Muscle of back (tissue), 13 donors: ENCODE data around the gene ZNF555. TPM values are rescaled to one million over a fixed set of nuclear protein-coding genes. Genes with fewer than 3 reads are reported as not detected.
A peak's percentile ranks its signal among the peaks of the same experiment; 100 is the strongest.
"Not testable (repeated sequence)": the region's sequence is repeated elsewhere in the genome, so short reads cannot be mapped to it uniquely, and the experiment has no call there.

Experiments
- DNase-seq, 3 donors: peaks; one replicate each; pipeline versions ENCODE4 v3.0.0 to v3.0.0-alpha.2; 2013
- long read RNA-seq, 9 donors: transcript quantifications; one replicate each; lab custom pipeline, GENCODE V29; 2026
- polyA plus RNA-seq, 10 donors: library from polyadenylated mRNA; unstranded; fragments of 120-200 nt; gene quantifications; one replicate each; pipeline ENCODE4 v1.2.1, GENCODE V29; 2013; ENCODE audit not compliant: insufficient read length in 10 of 10

ZNF555 gene
- polyA plus RNA-seq: 10 to 100 TPM; 11.0 to 20.9 (median 13.1) TPM
- long read RNA-seq, donor 1: 0 reads
- long read RNA-seq, donor 2, full-length matches to known transcripts: 2 of 2 reads
- long read RNA-seq, donor 2, partial matches to known transcripts: 0 of 2 reads
- long read RNA-seq, donor 2, other reads (novel, unspliced or antisense): 0 of 2 reads
- long read RNA-seq, donor 3: 0 reads
- long read RNA-seq, donor 4, full-length matches to known transcripts: 2 of 2 reads
- long read RNA-seq, donor 4, partial matches to known transcripts: 0 of 2 reads
- long read RNA-seq, donor 4, other reads (novel, unspliced or antisense): 0 of 2 reads
- long read RNA-seq, donor 5, full-length matches to known transcripts: 3 of 3 reads
- long read RNA-seq, donor 5, partial matches to known transcripts: 0 of 3 reads
- long read RNA-seq, donor 5, other reads (novel, unspliced or antisense): 0 of 3 reads
- long read RNA-seq, donor 6, full-length matches to known transcripts: 5 of 5 reads
- long read RNA-seq, donor 6, partial matches to known transcripts: 0 of 5 reads
- long read RNA-seq, donor 6, other reads (novel, unspliced or antisense): 0 of 5 reads
- long read RNA-seq, donor 7, full-length matches to known transcripts: 4 of 4 reads
- long read RNA-seq, donor 7, partial matches to known transcripts: 0 of 4 reads
- long read RNA-seq, donor 7, other reads (novel, unspliced or antisense): 0 of 4 reads
- long read RNA-seq, donor 8, full-length matches to known transcripts: 1 of 1 reads
- long read RNA-seq, donor 8, partial matches to known transcripts: 0 of 1 reads
- long read RNA-seq, donor 8, other reads (novel, unspliced or antisense): 0 of 1 reads
- long read RNA-seq, donor 9, full-length matches to known transcripts: 1 of 1 reads
- long read RNA-seq, donor 9, partial matches to known transcripts: 0 of 1 reads
- long read RNA-seq, donor 9, other reads (novel, unspliced or antisense): 0 of 1 reads

DNA sequence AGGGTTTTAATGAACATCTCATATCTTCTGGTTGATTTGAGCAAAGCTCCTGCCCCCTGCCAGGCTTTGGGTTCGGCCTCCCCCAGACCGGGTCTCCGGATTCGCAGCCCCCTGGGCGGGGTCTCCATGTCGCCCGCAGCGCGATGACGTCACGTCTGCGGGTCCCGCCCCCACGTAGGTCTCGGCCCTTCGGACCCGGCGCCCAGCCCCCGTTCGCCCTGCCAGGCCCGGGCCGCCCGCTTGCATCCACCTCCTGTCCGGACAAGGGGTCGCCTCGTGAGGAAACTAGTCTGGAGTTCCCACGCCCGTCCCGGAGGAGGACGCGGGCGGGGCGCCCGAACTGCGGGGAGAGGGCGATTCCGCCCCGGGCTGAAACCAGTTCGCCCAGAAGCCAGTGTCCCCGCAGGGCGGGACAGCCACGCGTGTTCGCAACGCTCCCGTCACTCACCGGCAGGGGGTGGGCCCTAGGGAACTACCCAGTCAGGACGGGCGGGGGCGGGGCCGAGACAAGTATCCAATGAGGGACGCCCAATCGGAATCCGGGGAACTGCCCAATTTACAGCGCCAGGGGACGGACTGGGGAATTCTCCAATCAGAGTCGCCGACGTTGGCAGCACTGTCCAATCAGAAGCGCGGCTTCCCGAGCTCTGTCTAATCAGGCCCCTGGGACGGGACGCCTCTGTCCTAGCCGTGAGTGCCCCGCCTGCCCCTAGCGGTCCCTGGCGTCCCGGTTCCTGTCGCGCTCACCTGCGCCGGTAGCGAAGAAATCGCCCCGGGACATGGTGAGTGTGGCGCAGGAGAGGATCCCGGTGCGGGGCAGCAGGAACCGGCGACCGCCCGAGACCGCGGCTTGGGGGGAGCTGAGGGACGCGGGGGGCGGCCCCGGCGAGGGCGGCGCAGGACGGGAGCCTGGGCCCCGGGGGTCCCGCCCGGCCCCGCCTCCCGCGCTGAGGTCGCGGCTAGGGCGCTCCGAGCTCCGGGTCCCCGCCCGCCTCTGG is at the start of gene ZNF555:
TSS of gene ZNF555 (plus strand) at position 682 of the 998 bp plus-strand sequence. CDS start at position 780, 98 bp downstream.
- DNase-seq: peak; percentile 99

DNA sequence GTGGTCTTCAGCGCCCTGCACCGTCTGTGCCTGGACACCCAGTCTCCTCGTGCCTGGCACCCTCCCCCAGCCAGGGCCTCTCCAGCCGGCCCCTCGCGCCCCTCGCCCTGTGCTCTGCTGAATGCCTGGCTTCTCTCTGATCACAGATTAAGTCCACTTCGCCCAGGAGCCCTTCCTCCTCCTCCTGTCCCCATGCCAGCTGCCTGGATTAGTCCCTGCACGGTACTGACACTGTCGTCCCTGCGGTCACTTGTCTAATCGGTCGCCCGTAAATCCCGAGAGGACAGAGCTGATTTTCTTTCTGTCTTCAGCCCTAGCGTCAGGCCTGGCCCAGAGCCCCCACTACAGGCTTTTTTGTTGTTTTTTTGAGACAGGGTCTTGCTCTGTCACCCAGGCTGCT is 49.4 kb upstream of the ZNF555 start:
- no peak for DNase-seq

DNA sequence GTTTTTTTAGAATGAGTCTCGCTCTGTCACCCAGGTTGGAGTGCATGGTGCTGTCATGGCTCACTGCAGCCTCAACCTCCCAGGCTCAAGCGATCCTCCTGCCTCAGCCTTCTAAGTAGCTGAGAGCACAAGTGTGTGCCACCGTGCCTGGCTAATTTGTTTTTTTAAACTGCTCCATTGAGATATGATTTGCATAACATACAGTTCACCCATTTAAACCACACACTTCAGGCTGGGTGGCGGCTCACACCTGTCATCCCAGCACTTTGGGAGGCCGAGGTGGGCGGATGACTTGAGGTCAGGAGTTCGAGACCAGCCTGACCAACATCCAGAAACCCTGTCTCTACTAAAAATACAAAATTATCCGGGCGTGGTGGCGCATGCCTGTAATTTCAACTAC is 48.6 kb upstream of the ZNF555 start:
- not testable (repeated sequence) for DNase-seq

- no peak for DNase-seq
Measured at GRCh38 chr19:2793126-2793525, 48.1 kb upstream of the ZNF555 start.

DNA sequence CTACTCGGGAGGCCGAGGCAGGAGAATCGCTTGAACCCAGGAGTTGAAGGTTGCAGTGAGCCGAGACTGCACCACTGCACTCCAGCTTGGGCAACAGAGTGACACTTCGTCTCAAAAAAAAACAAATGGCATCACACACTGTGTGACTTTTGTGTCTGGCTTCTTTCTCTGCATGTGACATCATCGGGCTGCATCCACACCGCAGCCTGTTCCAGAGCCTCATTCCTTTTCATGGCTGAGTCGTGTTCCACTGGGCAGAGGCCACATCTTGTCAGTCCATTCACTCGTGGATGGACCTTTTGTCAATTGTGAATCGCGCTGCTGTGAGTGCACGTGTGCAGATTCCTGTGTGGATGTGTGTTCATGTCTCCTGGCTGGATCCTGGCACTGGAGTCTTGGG is 47.7 kb upstream of the ZNF555 start:
- DNase-seq: no peak

DNA sequence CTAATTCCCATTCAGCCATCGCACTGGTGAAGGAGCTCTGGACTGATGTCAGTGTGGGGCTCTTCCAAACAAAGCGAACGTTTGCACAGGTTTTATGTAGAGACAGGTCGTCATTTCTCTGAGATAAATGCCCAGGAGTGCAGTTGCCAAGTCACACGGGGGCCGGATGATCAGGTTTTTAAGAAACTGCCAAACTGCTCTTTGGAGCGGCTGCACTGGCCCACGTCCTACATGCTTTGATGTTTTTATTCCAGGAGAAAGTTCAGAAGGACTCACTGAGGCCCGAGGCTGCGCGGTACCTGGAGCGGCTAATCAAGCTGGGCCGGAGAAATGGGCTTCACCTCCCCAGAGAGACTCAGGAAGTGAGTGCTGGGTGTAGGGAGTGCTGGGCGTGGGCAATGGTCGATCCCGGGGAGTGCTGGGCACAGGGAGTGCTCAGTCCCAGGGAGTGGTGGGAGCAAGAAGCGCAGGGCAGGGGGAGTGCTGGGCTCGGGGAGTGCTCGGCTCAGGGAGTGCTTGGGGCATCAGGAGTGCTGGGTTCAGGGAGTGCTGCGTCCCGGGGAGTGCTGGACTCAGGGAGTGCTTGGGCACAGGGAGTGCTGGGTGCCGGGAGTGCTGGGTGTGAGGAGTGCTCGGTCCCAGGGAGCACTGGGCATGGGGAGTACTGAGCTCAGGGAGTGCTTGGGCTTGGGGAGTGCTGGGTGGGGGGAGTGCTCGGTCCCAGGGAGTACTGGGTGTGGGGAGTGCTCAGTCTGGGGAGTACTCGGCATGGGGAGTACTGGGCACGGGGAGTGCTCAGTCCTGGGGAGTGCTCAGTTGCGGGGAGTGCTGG is 45.2 kb upstream of the ZNF555 start:
- no peak for DNase-seq

DNA sequence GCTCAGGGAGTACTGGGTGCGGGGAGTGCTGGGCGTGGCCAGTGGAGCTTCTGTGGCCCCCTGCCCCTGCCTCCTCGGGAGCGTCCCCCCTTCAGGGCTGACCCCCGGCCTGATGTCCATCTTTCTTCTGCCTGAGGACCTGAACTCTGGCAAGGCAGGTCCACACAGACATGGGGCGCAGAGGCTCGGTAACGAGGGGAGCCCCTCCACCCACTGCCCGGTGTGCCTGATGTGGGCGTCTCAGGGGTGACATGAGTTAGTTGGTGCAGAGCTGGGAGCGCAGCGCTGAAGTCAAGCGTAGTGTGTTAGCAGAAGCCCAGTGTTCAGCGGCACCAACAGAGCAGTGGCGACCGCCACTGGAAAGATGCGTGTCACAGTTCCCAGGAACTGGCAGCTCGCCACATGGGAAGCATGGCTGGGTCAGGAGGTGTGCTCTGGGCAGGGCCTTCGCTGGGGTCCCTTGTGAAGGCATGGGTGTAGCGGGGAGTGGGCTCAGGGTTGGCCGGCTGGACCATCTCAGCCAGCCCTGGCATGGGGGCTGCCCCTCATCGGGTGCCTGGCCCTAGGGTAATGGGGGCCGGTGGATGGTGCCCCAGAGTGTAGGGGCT is 44.5 kb upstream of the ZNF555 start:
- DNase-seq: no peak

GRCh38 chr19:2797280-2797679 is 44.0 kb upstream of the ZNF555 start:
- DNase-seq: no peak

- no peak for DNase-seq
Measured at GRCh38 chr19:2798158-2798685, 43.1 kb upstream of the ZNF555 start.

DNA sequence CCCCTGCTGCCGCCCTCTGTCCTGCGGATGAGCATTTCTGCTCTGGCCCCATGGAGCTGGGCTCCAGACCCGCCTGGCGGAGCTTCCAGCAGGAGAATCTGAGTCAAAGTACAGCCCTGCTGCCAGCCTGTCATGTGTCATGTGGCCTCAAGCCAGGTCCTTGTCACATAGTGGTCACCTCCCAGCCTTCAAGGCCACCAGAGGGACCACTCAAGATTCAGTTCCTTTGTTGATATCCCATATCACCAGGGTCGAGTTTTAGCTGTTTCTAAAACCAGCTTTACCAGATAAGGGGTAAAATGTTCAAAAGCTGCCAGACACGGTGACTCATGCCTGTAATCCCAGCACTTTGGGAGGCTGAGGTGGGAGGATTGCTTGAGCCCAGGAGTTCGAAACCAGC is 42.5 kb upstream of the ZNF555 start:
- DNase-seq: no peak

DNA sequence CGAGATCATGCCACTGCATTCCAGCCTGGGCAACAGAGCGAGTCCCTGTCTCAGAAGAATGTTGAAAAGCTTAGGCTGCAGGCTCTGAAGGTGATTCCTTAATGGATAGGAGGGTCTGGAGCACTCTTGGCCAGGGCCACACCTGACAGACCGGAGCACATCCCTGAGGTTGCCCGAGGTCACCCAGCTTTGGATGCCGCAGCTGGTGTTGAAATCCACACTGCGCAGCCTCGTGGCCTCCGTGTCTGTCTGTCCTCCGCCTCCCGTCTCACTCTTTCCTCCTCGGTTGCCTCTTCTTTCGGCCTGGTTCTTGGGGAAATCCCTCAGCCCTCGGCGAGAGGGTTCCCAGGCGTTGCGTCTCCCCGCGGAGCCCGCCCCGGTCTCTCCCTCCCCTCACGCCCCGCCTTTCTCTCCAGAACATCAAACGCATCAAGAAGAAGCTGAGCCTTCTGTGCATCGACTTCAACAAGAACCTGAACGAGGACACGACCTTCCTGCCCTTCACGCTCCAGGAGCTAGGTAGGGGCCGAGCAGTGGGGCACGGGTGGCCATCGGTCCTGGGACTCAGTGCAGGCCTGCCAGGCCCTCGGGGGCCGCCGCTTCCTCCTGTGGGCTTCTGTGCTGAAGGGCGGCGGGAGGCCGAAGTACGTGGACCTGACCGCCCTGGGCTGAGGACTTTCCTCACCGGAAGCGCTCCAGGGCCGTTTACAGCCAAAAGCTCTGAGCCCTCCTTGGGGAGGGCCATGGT is 41.8 kb upstream of the ZNF555 start:
- no peak for DNase-seq

DNA sequence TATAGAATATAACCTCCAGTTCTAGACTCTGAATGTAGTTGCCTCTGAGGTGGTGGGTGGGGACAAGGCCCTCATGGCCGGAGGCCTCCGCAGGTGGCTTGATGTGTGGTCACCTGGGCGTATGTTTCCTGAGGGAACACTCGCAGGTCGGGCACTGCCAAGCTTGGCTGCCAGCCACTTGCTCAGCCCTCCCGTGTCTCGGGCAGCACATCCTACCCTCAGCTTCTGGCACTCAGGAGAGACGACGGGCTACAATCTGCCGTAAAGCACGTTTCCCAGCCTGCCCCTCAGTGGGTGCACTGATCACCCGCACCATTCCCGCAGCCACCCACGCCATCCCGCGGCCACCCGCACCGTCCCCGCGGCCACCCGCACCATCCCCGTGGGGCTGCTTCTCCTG is 40.8 kb upstream of the ZNF555 start:
- no peak for DNase-seq

- DNase-seq: no peak
Measured at GRCh38 chr19:2802826-2803225, 38.4 kb upstream of the ZNF555 start.

GRCh38 chr19:2803486-2804155 is 37.7 kb upstream of the ZNF555 start:
- DNase-seq: no peak

GRCh38 chr19:2804156-2805004 is 36.9 kb upstream of the ZNF555 start:
- no peak for DNase-seq

GRCh38 chr19:2805261-2805900 is 35.9 kb upstream of the ZNF555 start:
- no peak for DNase-seq
